ENCODE data around the gene SMURF2.

SMURF2 gene

DNA sequence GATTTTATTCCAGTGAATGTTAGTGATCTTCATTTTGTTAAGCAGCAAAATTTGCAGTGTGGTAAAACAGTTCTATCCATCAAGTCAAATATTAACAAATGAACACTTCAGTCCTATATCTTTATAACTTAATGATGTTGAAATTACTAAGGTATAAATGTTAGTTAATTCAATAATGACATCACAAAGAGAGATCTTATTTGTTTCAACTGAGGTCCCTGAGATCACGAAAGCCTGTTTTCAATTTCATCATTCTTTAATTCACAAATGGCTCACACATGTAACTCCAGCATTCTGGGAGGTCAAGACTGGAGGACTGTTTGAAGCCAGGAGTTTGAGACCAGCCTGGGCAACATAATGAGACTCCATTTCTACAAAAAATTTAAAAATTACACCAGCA, 13.9 kb downstream of the SMURF2 start (continued):
- TF ChIP-seq, protein P1, sequence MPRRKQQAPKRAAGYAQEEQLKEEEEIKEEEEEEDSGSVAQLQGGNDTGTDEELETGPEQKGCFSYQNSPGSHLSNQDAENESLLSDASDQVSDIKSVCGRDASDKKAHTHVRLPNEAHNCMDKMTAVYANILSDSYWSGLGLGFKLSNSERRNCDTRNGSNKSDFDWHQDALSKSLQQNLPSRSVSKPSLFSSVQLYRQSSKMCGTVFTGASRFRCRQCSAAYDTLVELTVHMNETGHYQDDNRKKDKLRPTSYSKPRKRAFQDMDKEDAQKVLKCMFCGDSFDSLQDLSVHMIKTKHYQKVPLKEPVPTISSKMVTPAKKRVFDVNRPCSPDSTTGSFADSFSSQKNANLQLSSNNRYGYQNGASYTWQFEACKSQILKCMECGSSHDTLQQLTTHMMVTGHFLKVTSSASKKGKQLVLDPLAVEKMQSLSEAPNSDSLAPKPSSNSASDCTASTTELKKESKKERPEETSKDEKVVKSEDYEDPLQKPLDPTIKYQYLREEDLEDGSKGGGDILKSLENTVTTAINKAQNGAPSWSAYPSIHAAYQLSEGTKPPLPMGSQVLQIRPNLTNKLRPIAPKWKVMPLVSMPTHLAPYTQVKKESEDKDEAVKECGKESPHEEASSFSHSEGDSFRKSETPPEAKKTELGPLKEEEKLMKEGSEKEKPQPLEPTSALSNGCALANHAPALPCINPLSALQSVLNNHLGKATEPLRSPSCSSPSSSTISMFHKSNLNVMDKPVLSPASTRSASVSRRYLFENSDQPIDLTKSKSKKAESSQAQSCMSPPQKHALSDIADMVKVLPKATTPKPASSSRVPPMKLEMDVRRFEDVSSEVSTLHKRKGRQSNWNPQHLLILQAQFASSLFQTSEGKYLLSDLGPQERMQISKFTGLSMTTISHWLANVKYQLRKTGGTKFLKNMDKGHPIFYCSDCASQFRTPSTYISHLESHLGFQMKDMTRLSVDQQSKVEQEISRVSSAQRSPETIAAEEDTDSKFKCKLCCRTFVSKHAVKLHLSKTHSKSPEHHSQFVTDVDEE (CRISPR knock-in tag; IDR thresholded peaks at IDR 0.05), result peak; percentile 76; the same call in 1 of the 2 replicates
- TF ChIP-seq ZFP3 (CRISPR knock-in tag; IDR thresholded peaks at IDR 0.05), result peak; percentile 37; the same call in 1 of the 2 replicates
- no peak; the same call in 1 of the 2 replicates for TF ChIP-seq BACH2 (CRISPR knock-in tag; IDR thresholded peaks at IDR 0.05; ENCODE audit: borderline replicate concordance)
- TF ChIP-seq, protein P2, sequence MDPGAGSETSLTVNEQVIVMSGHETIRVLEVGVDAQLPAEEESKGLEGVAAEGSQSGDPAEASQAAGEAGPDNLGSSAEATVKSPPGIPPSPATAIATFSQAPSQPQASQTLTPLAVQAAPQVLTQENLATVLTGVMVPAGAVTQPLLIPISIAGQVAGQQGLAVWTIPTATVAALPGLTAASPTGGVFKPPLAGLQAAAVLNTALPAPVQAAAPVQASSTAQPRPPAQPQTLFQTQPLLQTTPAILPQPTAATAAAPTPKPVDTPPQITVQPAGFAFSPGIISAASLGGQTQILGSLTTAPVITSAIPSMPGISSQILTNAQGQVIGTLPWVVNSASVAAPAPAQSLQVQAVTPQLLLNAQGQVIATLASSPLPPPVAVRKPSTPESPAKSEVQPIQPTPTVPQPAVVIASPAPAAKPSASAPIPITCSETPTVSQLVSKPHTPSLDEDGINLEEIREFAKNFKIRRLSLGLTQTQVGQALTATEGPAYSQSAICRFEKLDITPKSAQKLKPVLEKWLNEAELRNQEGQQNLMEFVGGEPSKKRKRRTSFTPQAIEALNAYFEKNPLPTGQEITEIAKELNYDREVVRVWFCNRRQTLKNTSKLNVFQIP (CRISPR knock-in tag; IDR thresholded peaks at IDR 0.05; ENCODE audit: borderline replicate concordance, low read depth), result no peak
- no peak for TF ChIP-seq ZFP30 (CRISPR knock-in tag; IDR thresholded peaks at IDR 0.05)
- TF ChIP-seq, protein P3, sequence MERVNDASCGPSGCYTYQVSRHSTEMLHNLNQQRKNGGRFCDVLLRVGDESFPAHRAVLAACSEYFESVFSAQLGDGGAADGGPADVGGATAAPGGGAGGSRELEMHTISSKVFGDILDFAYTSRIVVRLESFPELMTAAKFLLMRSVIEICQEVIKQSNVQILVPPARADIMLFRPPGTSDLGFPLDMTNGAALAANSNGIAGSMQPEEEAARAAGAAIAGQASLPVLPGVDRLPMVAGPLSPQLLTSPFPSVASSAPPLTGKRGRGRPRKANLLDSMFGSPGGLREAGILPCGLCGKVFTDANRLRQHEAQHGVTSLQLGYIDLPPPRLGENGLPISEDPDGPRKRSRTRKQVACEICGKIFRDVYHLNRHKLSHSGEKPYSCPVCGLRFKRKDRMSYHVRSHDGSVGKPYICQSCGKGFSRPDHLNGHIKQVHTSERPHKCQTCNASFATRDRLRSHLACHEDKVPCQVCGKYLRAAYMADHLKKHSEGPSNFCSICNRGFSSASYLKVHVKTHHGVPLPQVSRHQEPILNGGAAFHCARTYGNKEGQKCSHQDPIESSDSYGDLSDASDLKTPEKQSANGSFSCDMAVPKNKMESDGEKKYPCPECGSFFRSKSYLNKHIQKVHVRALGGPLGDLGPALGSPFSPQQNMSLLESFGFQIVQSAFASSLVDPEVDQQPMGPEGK (CRISPR knock-in tag; IDR thresholded peaks at IDR 0.05; ENCODE audit: borderline replicate concordance), result no peak
- TF ChIP-seq TCF4 (CRISPR knock-in tag; IDR thresholded peaks at IDR 0.05; ENCODE audit: borderline replicate concordance), result peak; percentile 86
- TF ChIP-seq ZNF8 (CRISPR knock-in tag; IDR thresholded peaks at IDR 0.05), result no peak
- TF ChIP-seq ZNF565 (CRISPR knock-in tag; conservative IDR thresholded peaks at IDR 0.05; ENCODE audit: low read depth), result no peak

DNA sequence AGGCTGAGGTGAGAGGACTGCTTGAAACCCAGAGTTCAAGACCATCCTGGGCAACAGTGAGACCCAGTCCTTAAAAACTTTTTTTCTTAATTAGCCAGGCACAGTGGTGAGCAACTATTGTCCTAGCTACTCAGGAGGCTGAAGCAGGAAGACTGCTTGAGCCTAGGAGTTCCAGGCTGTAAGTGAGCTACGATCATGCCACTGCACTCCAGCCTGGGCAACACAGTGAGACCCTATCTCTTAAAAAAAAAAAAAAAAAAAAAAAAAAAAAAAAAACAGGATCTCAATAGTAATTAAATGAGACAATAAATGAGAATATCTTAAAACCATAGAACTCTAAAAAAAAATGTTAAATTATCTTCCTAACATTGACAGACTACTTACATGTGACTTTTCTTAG, 14.3 kb downstream of the SMURF2 start:
- ATAC-seq, result no peak
- TF ChIP-seq, protein P3 (CRISPR knock-in tag; IDR thresholded peaks at IDR 0.05; ENCODE audit: borderline replicate concordance), result no peak
- TF ChIP-seq ISL1 (CRISPR knock-in tag; IDR thresholded peaks at IDR 0.05) (no peak), OSR1 (CRISPR knock-in tag; IDR thresholded peaks at IDR 0.05) (no peak), ZNF70 (CRISPR knock-in tag; IDR thresholded peaks at IDR 0.05) (no peak), BACH2 (CRISPR knock-in tag; IDR thresholded peaks at IDR 0.05; ENCODE audit: borderline replicate concordance) (no peak), TOX (CRISPR knock-in tag; IDR thresholded peaks at IDR 0.05; ENCODE audit: borderline replicate concordance) (no peak), ZC3H10 (CRISPR knock-in tag; IDR thresholded peaks at IDR 0.05) (no peak), TCF4 (CRISPR knock-in tag; IDR thresholded peaks at IDR 0.05; ENCODE audit: borderline replicate concordance) (no peak)
- TF ChIP-seq, protein P1 (CRISPR knock-in tag; IDR thresholded peaks at IDR 0.05), result no peak
- TF ChIP-seq, protein P4, sequence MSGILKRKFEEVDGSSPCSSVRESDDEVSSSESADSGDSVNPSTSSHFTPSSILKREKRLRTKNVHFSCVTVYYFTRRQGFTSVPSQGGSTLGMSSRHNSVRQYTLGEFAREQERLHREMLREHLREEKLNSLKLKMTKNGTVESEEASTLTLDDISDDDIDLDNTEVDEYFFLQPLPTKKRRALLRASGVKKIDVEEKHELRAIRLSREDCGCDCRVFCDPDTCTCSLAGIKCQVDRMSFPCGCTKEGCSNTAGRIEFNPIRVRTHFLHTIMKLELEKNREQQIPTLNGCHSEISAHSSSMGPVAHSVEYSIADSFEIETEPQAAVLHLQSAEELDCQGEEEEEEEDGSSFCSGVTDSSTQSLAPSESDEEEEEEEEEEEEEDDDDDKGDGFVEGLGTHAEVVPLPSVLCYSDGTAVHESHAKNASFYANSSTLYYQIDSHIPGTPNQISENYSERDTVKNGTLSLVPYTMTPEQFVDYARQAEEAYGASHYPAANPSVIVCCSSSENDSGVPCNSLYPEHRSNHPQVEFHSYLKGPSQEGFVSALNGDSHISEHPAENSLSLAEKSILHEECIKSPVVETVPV (CRISPR knock-in tag; IDR thresholded peaks at IDR 0.05), result no peak

DNA sequence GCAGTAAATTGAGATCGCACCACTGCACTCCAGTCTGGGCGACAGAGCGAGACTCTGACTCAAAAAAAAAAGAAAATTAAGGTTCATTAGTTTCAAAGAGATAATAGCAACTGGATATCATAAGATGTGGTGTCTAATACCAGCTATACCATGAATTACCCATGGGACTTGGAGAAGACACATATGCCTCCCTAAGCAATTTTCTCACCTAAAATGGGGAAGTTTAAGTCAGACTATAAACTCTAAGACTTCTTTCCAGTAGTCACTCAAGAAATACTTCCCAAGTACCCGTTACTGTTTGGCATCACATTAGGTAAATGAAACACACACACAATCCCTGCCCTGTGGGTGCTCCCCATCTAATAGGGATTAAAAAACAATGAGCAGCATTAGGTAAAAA, 22.6 kb downstream of the SMURF2 start:
- no peak for ATAC-seq
- TF ChIP-seq ESRRG (CRISPR knock-in tag; IDR thresholded peaks at IDR 0.05) (no peak), ISL1 (CRISPR knock-in tag; IDR thresholded peaks at IDR 0.05) (no peak), ZNF70 (CRISPR knock-in tag; IDR thresholded peaks at IDR 0.05) (no peak), ZFP30 (CRISPR knock-in tag; IDR thresholded peaks at IDR 0.05) (no peak), TOX (CRISPR knock-in tag; IDR thresholded peaks at IDR 0.05; ENCODE audit: borderline replicate concordance) (no peak), ARNTL (CRISPR knock-in tag; IDR thresholded peaks at IDR 0.05; ENCODE audit: borderline replicate concordance, low read depth) (no peak), TCF4 (CRISPR knock-in tag; IDR thresholded peaks at IDR 0.05; ENCODE audit: borderline replicate concordance) (no peak), ZNF8 (CRISPR knock-in tag; IDR thresholded peaks at IDR 0.05) (no peak)
- TF ChIP-seq, protein P3 (CRISPR knock-in tag; IDR thresholded peaks at IDR 0.05; ENCODE audit: borderline replicate concordance), result no peak
- TF ChIP-seq, protein P5, sequence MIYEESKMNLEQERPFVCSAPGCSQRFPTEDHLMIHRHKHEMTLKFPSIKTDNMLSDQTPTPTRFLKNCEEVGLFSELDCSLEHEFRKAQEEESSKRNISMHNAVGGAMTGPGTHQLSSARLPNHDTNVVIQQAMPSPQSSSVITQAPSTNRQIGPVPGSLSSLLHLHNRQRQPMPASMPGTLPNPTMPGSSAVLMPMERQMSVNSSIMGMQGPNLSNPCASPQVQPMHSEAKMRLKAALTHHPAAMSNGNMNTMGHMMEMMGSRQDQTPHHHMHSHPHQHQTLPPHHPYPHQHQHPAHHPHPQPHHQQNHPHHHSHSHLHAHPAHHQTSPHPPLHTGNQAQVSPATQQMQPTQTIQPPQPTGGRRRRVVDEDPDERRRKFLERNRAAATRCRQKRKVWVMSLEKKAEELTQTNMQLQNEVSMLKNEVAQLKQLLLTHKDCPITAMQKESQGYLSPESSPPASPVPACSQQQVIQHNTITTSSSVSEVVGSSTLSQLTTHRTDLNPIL (CRISPR knock-in tag; IDR thresholded peaks at IDR 0.05; ENCODE audit: low read depth), result no peak
